GM21619 (cell line): Measurements from ENCODE around the gene ZBTB32.
"Not testable (repeated sequence)": the region's sequence is repeated elsewhere in the genome, so short reads cannot be mapped to it uniquely, and the experiment has no call there.

Experiments
- ATAC-seq: cut with Tn5 transposase; IDR thresholded peaks from one replicate; pipeline ENCODE4 v1.9.1; 2021; ENCODE audit not compliant: unreplicated experiment

The ZBTB32 gene

GRCh38 chr19:35719402-35720162 is 15.2 kb downstream of the ZBTB32 start:
- no peak for ATAC-seq

GRCh38 chr19:35720163-35720524 is 15.8 kb downstream of the ZBTB32 start:
- ATAC-seq, result no peak

- ATAC-seq, result no peak
These were observed 16.3 kb downstream of the ZBTB32 start for GRCh38 chr19:35720648-35721047.

- ATAC-seq, result no peak
These were observed 17.0 kb downstream of the ZBTB32 start for GRCh38 chr19:35721374-35721773.

- no peak for ATAC-seq
These were observed 18.1 kb downstream of the ZBTB32 start for GRCh38 chr19:35722461-35722860.

GRCh38 chr19:35722897-35723296 is 18.5 kb downstream of the ZBTB32 start:
- ATAC-seq, result no peak

- no peak for ATAC-seq
These were observed 19.3 kb downstream of the ZBTB32 start for GRCh38 chr19:35723671-35724070.

- ATAC-seq, result not testable (repeated sequence)
These were observed 19.8 kb downstream of the ZBTB32 start for GRCh38 chr19:35724132-35724531.

- no peak for ATAC-seq
These were observed 20.2 kb downstream of the ZBTB32 start for GRCh38 chr19:35724560-35724959.

- no peak for ATAC-seq
These were observed 21.0 kb downstream of the ZBTB32 start for GRCh38 chr19:35725216-35725861.

- ATAC-seq, result no peak
These were observed 22.9 kb downstream of the ZBTB32 start for GRCh38 chr19:35727053-35727955.

GRCh38 chr19:35727956-35728706 is 23.8 kb downstream of the ZBTB32 start:
- no peak for ATAC-seq

- no peak for ATAC-seq
These were observed 24.7 kb downstream of the ZBTB32 start for GRCh38 chr19:35729021-35729420.

GRCh38 chr19:35729763-35730162 is 25.4 kb downstream of the ZBTB32 start:
- ATAC-seq, result no peak

GRCh38 chr19:35730326-35730725 is 26.0 kb downstream of the ZBTB32 start:
- no peak for ATAC-seq

GRCh38 chr19:35731353-35731752 is 27.0 kb downstream of the ZBTB32 start:
- no peak for ATAC-seq

- no peak for ATAC-seq
These were observed 27.5 kb downstream of the ZBTB32 start for GRCh38 chr19:35731779-35732405.

- ATAC-seq, result no peak
These were observed 28.3 kb downstream of the ZBTB32 start for GRCh38 chr19:35732540-35733179.

- no peak for ATAC-seq
These were observed 29.1 kb downstream of the ZBTB32 start for GRCh38 chr19:35733180-35734125.
